A549 (cell line): ENCODE results near the gene RGS21. TPM values are rescaled to one million over a fixed set of nuclear protein-coding genes. Genes with fewer than 3 reads are reported as not detected.

Experiments
- ATAC-seq, 2 experiments: fragments of 200-7000 bp in 1 of 2; fragments of >200 bp in 1 of 2; cut with Nextera tagmentation in 1 of 2; cut with Tn5 transposase in 1 of 2; 3 replicates each; pipeline versions ENCODE4 v1.8.0 to v1.9.1; 2018 to 2020; ENCODE audit warnings: mild to moderate bottlenecking in 1 of 2, moderate library complexity in 1 of 2
- CTCF ChIA-PET: fragments of 300-600 bp; sonication (Branson Sonifier 250); formaldehyde crosslinking; extraction: SDS; loops from one replicate; lab custom pipeline; 2021; ENCODE audit warnings: antibody characterized with exemption, inconsistent platforms; lab: Yijun Ruan, JAX
- POLR2A ChIA-PET: fragments of 350-600 bp; formaldehyde crosslinking; extraction: SDS; loops from one replicate; lab custom pipeline; 2021; ENCODE audit warnings: antibody characterized with exemption, inconsistent platforms; lab: Yijun Ruan, JAX
- DNase-seq, 2 experiments: peaks; one replicate each; pipeline versions ENCODE4 v3.0.0 to v3.0.0-alpha.2; 2011 to 2016; ENCODE audit warnings: low read depth in 1 of 2, low spot score in 1 of 2
- FAIRE-seq: peaks from 2 replicates; lab custom pipeline; 2011; peaks lifted over from hg19 to GRCh38; lab: Jason Lieb, UNC
- H3K27ac ChIP-seq, 2 experiments: fragments of >200 bp; sonication (Bioruptor Twin); formaldehyde crosslinking; 3 replicates each; pipeline ENCODE4 v1.5.1; 2016 to 2017
- H3K4me1 ChIP-seq: fragments of >200 bp; sonication (Bioruptor Twin); formaldehyde crosslinking; 3 replicates; pipeline ENCODE4 v1.6.1; 2016
- H3K4me2 ChIP-seq: fragments of >200 bp; sonication (Bioruptor Twin); formaldehyde crosslinking; 3 replicates; pipeline ENCODE4 v1.6.1; 2016
- H3K4me3 ChIP-seq: fragments of >200 bp; sonication (Bioruptor Twin); formaldehyde crosslinking; 3 replicates; pipeline ENCODE4 v1.5.1; 2016
- H3K9me3 ChIP-seq: fragments of >200 bp; sonication (Bioruptor Twin); formaldehyde crosslinking; 3 replicates; pipeline ENCODE4 v1.6.1; 2016
- BCL3 ChIP-seq: fragments of >200 bp; sonication (Bioruptor Twin); formaldehyde crosslinking; IDR thresholded peaks from 3 replicates; pipeline ENCODE4 v1.6.1; 2016
- CBX2 ChIP-seq: fragments of 200-600 bp; sonication (generic); IDR thresholded peaks from 2 replicates; pipeline ENCODE4 v1.6.1; 2016; ENCODE audit warnings: low read depth, mild to moderate bottlenecking, borderline replicate concordance
- CBX8 ChIP-seq: fragments of 200-600 bp; sonication (generic); IDR thresholded peaks from 2 replicates; pipeline ENCODE4 v1.6.1; 2016
- CHD2 ChIP-seq: fragments of 150-350 bp; IDR thresholded peaks from 2 replicates; pipeline ENCODE4 v1.6.1; 2014; ENCODE audit warnings: low read length; ENCODE audit not compliant: partially characterized antibody
- EP300 ChIP-seq, 2 experiments: fragments of >200 bp; sonication (Bioruptor Twin); formaldehyde crosslinking; IDR thresholded peaks; 2 replicates in 1 of 2; 3 replicates in 1 of 2; pipeline ENCODE4 v1.6.1; 2016 to 2017
- FOSL2 ChIP-seq, 2 experiments: fragments of 450-650 bp in 1 of 2; fragments of >200 bp in 1 of 2; sonication (Bioruptor Twin) in 1 of 2; formaldehyde crosslinking; IDR thresholded peaks; 2 replicates each; pipeline versions ENCODE4 v1.5.0 to v1.6.1; 2016 to 2020; ENCODE audit warnings: mild to moderate bottlenecking in 1 of 2, moderate library complexity in 1 of 2
- FOXS1 ChIP-seq: fragments of 250-450 bp; sonication (Bioruptor Pico); IDR thresholded peaks from 2 replicates; pipeline ENCODE4 v1.5.0; 2020; ENCODE audit warnings: mild to moderate bottlenecking, moderate library complexity
- HES2 ChIP-seq: fragments of >200 bp; sonication (Bioruptor Twin); formaldehyde crosslinking; IDR thresholded peaks from 2 replicates; pipeline ENCODE4 v1.6.1; 2016
- HOXA7 ChIP-seq: fragments of 250-450 bp; sonication (Bioruptor Pico); IDR thresholded peaks from 2 replicates; pipeline ENCODE4 v1.5.0; 2020; ENCODE audit warnings: mild to moderate bottlenecking, moderate library complexity
- JUN ChIP-seq, 2 experiments: fragments of >200 bp; sonication (Bioruptor Twin); formaldehyde crosslinking; IDR thresholded peaks; 2 replicates in 1 of 2; 3 replicates in 1 of 2; pipeline ENCODE4 v1.6.1; 2016 to 2017
- JUNB ChIP-seq: fragments of >200 bp; sonication (Bioruptor Twin); formaldehyde crosslinking; IDR thresholded peaks from 2 replicates; pipeline ENCODE4 v1.6.1; 2016
- KDM5A ChIP-seq: fragments of 200-600 bp; sonication (generic); IDR thresholded peaks from 2 replicates; pipeline ENCODE4 v1.6.1; 2016; ENCODE audit warnings: antibody characterized with exemption, mild to moderate bottlenecking
- MAFK ChIP-seq: fragments of 450-650 bp; IDR thresholded peaks from 2 replicates; pipeline ENCODE4 v1.6.1; 2014; ENCODE audit not compliant: partially characterized antibody
- RAD21 ChIP-seq, 2 experiments: fragments of >200 bp in 1 of 2; sonication (Bioruptor Twin) in 1 of 2; formaldehyde crosslinking in 1 of 2; IDR thresholded peaks in 1 of 2; conservative IDR thresholded peaks in 1 of 2; 2 replicates in 1 of 2; 3 replicates in 1 of 2; pipeline ENCODE4 v1.6.1; 2012 to 2018; ENCODE audit warnings: inconsistent platforms in 1 of 2
- RCOR1 ChIP-seq: fragments of 150-350 bp; IDR thresholded peaks from 2 replicates; pipeline ENCODE4 v1.6.1; 2014; ENCODE audit warnings: antibody characterized with exemption, low read length, low read depth
- RFX5 ChIP-seq: fragments of 450-650 bp; IDR thresholded peaks from 2 replicates; pipeline ENCODE4 v1.7.1; 2014; ENCODE audit warnings: antibody characterized with exemption, mild to moderate bottlenecking, moderate library complexity
- RNF2 ChIP-seq: fragments of 200-600 bp; sonication (generic); IDR thresholded peaks from 2 replicates; pipeline ENCODE4 v1.6.1; 2016; ENCODE audit warnings: low read depth, mild to moderate bottlenecking, antibody characterized with exemption, moderate library complexity, borderline replicate concordance
- SMC3 ChIP-seq: fragments of >200 bp; sonication (Bioruptor Twin); formaldehyde crosslinking; IDR thresholded peaks from 3 replicates; pipeline ENCODE4 v1.6.1; 2018; ENCODE audit warnings: inconsistent platforms
- SREBF2 ChIP-seq: fragments of 450-650 bp; IDR thresholded peaks from 2 replicates; pipeline ENCODE4 v1.6.1; 2014; ENCODE audit warnings: mild to moderate bottlenecking, moderate library complexity
- TP53 ChIP-seq: fragments of 250-450 bp; sonication (Bioruptor Pico); IDR thresholded peaks from 2 replicates; pipeline ENCODE4 v1.5.0; 2021; ENCODE audit warnings: mild to moderate bottlenecking, moderate library complexity
- ZFP36 ChIP-seq: fragments of 450-650 bp; IDR thresholded peaks from 2 replicates; pipeline ENCODE4 v1.6.1; 2014; ENCODE audit warnings: borderline replicate concordance; ENCODE audit not compliant: partially characterized antibody
- WGBS: methylation state at CpG from one replicate; pipeline ENCODE4 v1.1.6; 2017; ENCODE audit errors: missing lambda C conversion rate; 5-methylcytosine and 5-hydroxymethylcytosine counted together
- polyA plus RNA-seq, 4 experiments: library from polyadenylated mRNA; depleted of rRNA in 3 of 4; stranded (reverse); fragments of >200 nt; fragmentation: RNase III in 1 of 4; extraction: RNeasy Plus Mini Kit Qiagen cat#74134 plus additional on column Dnase treatment in 1 of 4; gene quantifications; 2 replicates in 3 of 4; 3 replicates in 1 of 4; pipeline ENCODE4 v1.2.3, GENCODE V29; 2011 to 2017

The RGS21 gene
- polyA plus RNA-seq, 2 of the 4 experiments (the other 2 are of a cell fraction), result not detected

GRCh38 chr1:192351550-192351949 is 34.8 kb downstream of the RGS21 start:
- FAIRE-seq, result no peak

GRCh38 chr1:192357924-192358323 is 41.1 kb downstream of the RGS21 start:
- POLR2A ChIA-PET, result no interaction called here

More at GRCh38 chr1:192351550-192351949, 34.8 kb downstream of the RGS21 start:
- no peak overlapping the region for H3K4me2 ChIP-seq
- POLR2A ChIA-PET, result no interaction called here
- CTCF ChIA-PET, result no interaction called here
- DNase-seq (no peak), ATAC-seq (no peak)
- no peaks in the 10 kb centered on the region for H3K4me1 ChIP-seq
- no peaks in the 10 kb centered on the region for H3K9me3 ChIP-seq
- H3K4me3 ChIP-seq, result no peak overlapping the region
- H3K27ac ChIP-seq, result no peak overlapping the region
- no peak for TF ChIP-seq CBX8
- TF ChIP-seq HOXA7 (CRISPR knock-in tag), result no peak
- TF ChIP-seq BCL3, result no peak
- no peak for TF ChIP-seq JUN (IDR thresholded peaks at IDR 0.05)
- TF ChIP-seq ZFP36, result no peak
- TF ChIP-seq TP53 (CRISPR knock-in tag), result no peak
- TF ChIP-seq CBX2, result no peak
- TF ChIP-seq FOSL2 (IDR thresholded peaks at IDR 0.05), result no peak
- no peak for TF ChIP-seq FOSL2 (CRISPR knock-in tag; IDR thresholded peaks at IDR 0.05)
- TF ChIP-seq FOXS1, result no peak
- no peak for TF ChIP-seq SMC3
- TF ChIP-seq RFX5, result no peak
- TF ChIP-seq HES2, result no peak

GRCh38 chr1:192358402-192358801 is 41.6 kb downstream of the RGS21 start:
- WGBS, result 73% methylated on average over 3 of the region's 3 CpGs
- no peak for FAIRE-seq
- Histone ChIP-seq H3K9me3 (no peaks in the 10 kb centered on the region), H3K27ac (no peak overlapping the region), H3K4me3 (no peak overlapping the region), H3K4me2 (no peak overlapping the region), H3K4me1 (no peaks in the 10 kb centered on the region)
- DNase-seq, result no peak
- POLR2A ChIA-PET, result no interaction called here
- CTCF ChIA-PET, result no interaction called here
- ATAC-seq, result no peak
- TF ChIP-seq KDM5A (no peak), JUNB (no peak), RAD21 (conservative IDR thresholded peaks at IDR 0.05 in 1 of 2, IDR thresholded peaks at IDR 0.05 in 1 of 2) (no peak), JUN (IDR thresholded peaks at IDR 0.05) (no peak), CHD2 (no peak), RCOR1 (no peak)

More at GRCh38 chr1:192357924-192358323, 41.1 kb downstream of the RGS21 start:
- H3K4me3 ChIP-seq, result no peak overlapping the region
- FAIRE-seq, result no peak
- H3K4me2 ChIP-seq, result no peak overlapping the region
- no peaks in the 10 kb centered on the region for H3K9me3 ChIP-seq
- DNase-seq, result no peak
- TF ChIP-seq MAFK, result no peak
- ATAC-seq, result no peak
- 30% methylated on average over 4 of the region's 4 CpGs for WGBS
- no peak overlapping the region for H3K27ac ChIP-seq
- CTCF ChIA-PET, result no interaction called here
- H3K4me1 ChIP-seq, result no peaks in the 10 kb centered on the region

- no peaks in the 10 kb centered on the region for H3K4me1 ChIP-seq
- TF ChIP-seq RNF2, result no peak
- no peak for TF ChIP-seq EP300 (IDR thresholded peaks at IDR 0.05)
- TF ChIP-seq SREBF2, result no peak
- TF ChIP-seq FOSL2 (IDR thresholded peaks at IDR 0.05), result no peak
- no peak for TF ChIP-seq FOSL2 (CRISPR knock-in tag; IDR thresholded peaks at IDR 0.05)
- no peak overlapping the region for H3K4me2 ChIP-seq
- ChIA-PET POLR2A (no interaction called here), CTCF (no interaction called here)
- WGBS, result 78% methylated on average over 1 of the region's 1 CpG
- ATAC-seq, result no peak
- no peak for FAIRE-seq
- H3K4me3 ChIP-seq, result no peak overlapping the region
- H3K27ac ChIP-seq, result no peak overlapping the region
- DNase-seq, result no peak
- no peaks in the 10 kb centered on the region for H3K9me3 ChIP-seq
These were observed 42.0 kb downstream of the RGS21 start for GRCh38 chr1:192358822-192359221.
